ENCODE measurements around the gene STX8.

GRCh38 chr17:9532715-9533114, 42.9 kb downstream of the STX8 start:
- TF ChIP-seq CTCF (IDR thresholded peaks at IDR 0.05) (no peak), POLR2A (IDR thresholded peaks at IDR 0.05) (no peak)

Measured in Peyer's patch (tissue), 4 donors.